PC-9 (cell line): ENCODE measurements around the gene PTP4A1. TPM values are rescaled to one million over a fixed set of nuclear protein-coding genes. Genes with fewer than 3 reads are reported as not detected.

Experiments used
- BruUV-seq: library from RNA; stranded (reverse); fragments of 400-500 nt; replicated peaks from 2 replicates; lab custom pipeline; 2021; lab: Mats Ljungman, UMichigan
- CTCF ChIA-PET: fragments of 300-600 bp; sonication (Branson Sonifier 250); formaldehyde crosslinking; loops from one replicate; lab custom pipeline; 2022; ENCODE audit warnings: antibody characterized with exemption; lab: Charles Lee
- POLR2A ChIA-PET: fragments of 300-600 bp; sonication (Branson Sonifier 250); formaldehyde crosslinking; loops from one replicate; lab custom pipeline; 2022; ENCODE audit warnings: antibody characterized with exemption; ENCODE audit not compliant: unreplicated experiment; lab: Charles Lee
- DNase-seq, 2 experiments: peaks; one replicate each; pipeline versions ENCODE4 v3.0.0 to v3.0.0-alpha.2; 2015 to 2022; ENCODE audit warnings: mixed read lengths in 1 of 2
- H2AFZ ChIP-seq: fragments of 200-600 bp; sonication (generic); 2 replicates; pipeline ENCODE4 v1.8.1; 2017; ENCODE audit warnings: antibody characterized with exemption
- H3F3A ChIP-seq: fragments of 200-600 bp; sonication (generic); 2 replicates; pipeline ENCODE4 v1.8.1; 2017; ENCODE audit warnings: antibody characterized with exemption, mild to moderate bottlenecking, low read depth; ENCODE audit not compliant: insufficient read depth
- H3K27ac ChIP-seq: fragments of 200-600 bp; sonication (generic); 2 replicates; pipeline ENCODE4 v1.6.1; 2016; ENCODE audit warnings: mixed run types
- H3K27me3 ChIP-seq: fragments of 200-600 bp; sonication (generic); 2 replicates; pipeline ENCODE4 v1.6.1; 2016; ENCODE audit warnings: low read depth, mixed run types; ENCODE audit not compliant: insufficient read depth
- H3K36me3 ChIP-seq: fragments of 200-600 bp; sonication (generic); 2 replicates; pipeline ENCODE4 v1.6.1; 2016; ENCODE audit warnings: low read depth, mixed run types
- H3K4me1 ChIP-seq: fragments of 200-600 bp; sonication (generic); replicated peaks from 2 replicates; pipeline ENCODE4 v1.6.1; 2016; ENCODE audit warnings: mixed run types; ENCODE audit not compliant: insufficient read depth
- H3K4me2 ChIP-seq: fragments of 200-600 bp; sonication (generic); 2 replicates; pipeline ENCODE4 v1.6.1; 2017; ENCODE audit warnings: mixed run types
- H3K4me3 ChIP-seq: fragments of 200-600 bp; sonication (generic); 2 replicates; pipeline ENCODE4 v1.6.1; 2016; ENCODE audit warnings: mixed run types
- H3K79me2 ChIP-seq: fragments of 200-600 bp; sonication (generic); 2 replicates; pipeline ENCODE4 v1.6.1; 2017; ENCODE audit warnings: low read depth, mixed run types
- H3K9me2 ChIP-seq: fragments of 200-600 bp; sonication (generic); 2 replicates; pipeline ENCODE4 v1.8.1; 2017; ENCODE audit warnings: mild to moderate bottlenecking; ENCODE audit not compliant: insufficient read depth
- H3K9me3 ChIP-seq: fragments of 200-600 bp; sonication (generic); 2 replicates; pipeline ENCODE4 v1.8.1; 2016; ENCODE audit warnings: low read depth; ENCODE audit not compliant: insufficient read depth
- H4K20me1 ChIP-seq: fragments of 200-600 bp; sonication (generic); 2 replicates; pipeline ENCODE4 v1.8.1; 2017; ENCODE audit not compliant: insufficient read depth
- EZH2 ChIP-seq: fragments of 200-600 bp; sonication (generic); IDR thresholded peaks from 2 replicates; pipeline ENCODE4 v1.8.0; 2017; ENCODE audit warnings: antibody characterized with exemption, low read depth
- intact Hi-C: fragments of 100-400 bp; cut with micrococcal nuclease; formaldehyde crosslinking; loops from one replicate; pipeline ENCODE4 v1.10.0; 2022; ENCODE audit not compliant: unreplicated experiment
- total RNA-seq: library from RNA; stranded (reverse); gene quantifications from 2 replicates; pipeline ENCODE4 v1.2.3, GENCODE V29; 2021
- TF ChIP-seq, protein P1 (sequence below): fragments of 200-600 bp; sonication (generic); conservative IDR thresholded peaks from 2 replicates; pipeline ENCODE4 v1.6.1; 2017; ENCODE audit warnings: mixed run types, antibody characterized with exemption, mild to moderate bottlenecking, moderate library complexity

Gene PTP4A1
- total RNA-seq, 1 experiment from 2014 or later, result 63.8 TPM

DNA sequence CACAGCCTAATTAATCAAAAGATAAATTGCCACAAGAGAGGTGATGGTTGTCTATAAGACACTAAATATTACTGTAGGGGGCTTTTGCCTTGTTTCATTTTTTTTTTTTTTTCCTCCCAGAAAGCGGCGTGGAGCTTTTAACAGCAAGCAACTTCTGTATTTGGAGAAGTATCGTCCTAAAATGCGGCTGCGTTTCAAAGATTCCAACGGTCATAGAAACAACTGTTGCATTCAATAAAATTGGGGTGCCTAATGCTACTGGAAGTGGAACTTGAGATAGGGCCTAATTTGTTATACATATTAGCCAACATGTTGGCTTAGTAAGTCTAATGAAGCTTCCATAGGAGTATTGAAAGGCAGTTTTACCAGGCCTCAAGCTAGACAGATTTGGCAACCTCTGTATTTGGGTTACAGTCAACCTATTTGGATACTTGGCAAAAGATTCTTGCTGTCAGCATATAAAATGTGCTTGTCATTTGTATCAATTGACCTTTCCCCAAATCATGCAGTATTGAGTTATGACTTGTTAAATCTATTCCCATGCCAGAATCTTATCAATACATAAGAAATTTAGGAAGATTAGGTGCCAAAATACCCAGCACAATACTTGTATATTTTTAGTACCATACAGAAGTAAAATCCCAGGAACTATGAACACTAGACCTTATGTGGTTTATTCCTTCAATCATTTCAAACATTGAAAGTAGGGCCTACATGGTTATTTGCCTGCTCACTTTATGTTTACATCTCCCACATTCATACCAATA lies 7.8 kb downstream of the PTP4A1 start:
- Histone ChIP-seq H3K9me3 (no peaks in the 10 kb centered on the region), H3K27ac (no peak overlapping the region), H3F3A (peaks cover 22% of the 10 kb centered on the region), H3K4me2 (no peak overlapping the region), H4K20me1 (peaks cover 13% of the 10 kb centered on the region), H3K4me3 (no peak overlapping the region), H3K4me1 (peaks cover 2% of the 10 kb centered on the region), H3K9me2 (no peaks in the 10 kb centered on the region), H3K27me3 (no peaks in the 10 kb centered on the region), H2AFZ (no peak overlapping the region), H3K36me3 (peaks cover 45% of the 10 kb centered on the region), H3K79me2 (peaks cover 23% of the 10 kb centered on the region)
- TF ChIP-seq, protein P1, sequence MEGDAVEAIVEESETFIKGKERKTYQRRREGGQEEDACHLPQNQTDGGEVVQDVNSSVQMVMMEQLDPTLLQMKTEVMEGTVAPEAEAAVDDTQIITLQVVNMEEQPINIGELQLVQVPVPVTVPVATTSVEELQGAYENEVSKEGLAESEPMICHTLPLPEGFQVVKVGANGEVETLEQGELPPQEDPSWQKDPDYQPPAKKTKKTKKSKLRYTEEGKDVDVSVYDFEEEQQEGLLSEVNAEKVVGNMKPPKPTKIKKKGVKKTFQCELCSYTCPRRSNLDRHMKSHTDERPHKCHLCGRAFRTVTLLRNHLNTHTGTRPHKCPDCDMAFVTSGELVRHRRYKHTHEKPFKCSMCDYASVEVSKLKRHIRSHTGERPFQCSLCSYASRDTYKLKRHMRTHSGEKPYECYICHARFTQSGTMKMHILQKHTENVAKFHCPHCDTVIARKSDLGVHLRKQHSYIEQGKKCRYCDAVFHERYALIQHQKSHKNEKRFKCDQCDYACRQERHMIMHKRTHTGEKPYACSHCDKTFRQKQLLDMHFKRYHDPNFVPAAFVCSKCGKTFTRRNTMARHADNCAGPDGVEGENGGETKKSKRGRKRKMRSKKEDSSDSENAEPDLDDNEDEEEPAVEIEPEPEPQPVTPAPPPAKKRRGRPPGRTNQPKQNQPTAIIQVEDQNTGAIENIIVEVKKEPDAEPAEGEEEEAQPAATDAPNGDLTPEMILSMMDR, result no peak
- no peak for TF ChIP-seq EZH2
- ChIA-PET CTCF (no interaction called here), POLR2A (no interaction called here)
- no peak for DNase-seq
- no TSS peak for BruUV-seq
- intact Hi-C loops, result loop anchor here (10.0 kb wide), 1 partner anchor 165 kb away; no protein-coding TSS in a partner anchor

DNA sequence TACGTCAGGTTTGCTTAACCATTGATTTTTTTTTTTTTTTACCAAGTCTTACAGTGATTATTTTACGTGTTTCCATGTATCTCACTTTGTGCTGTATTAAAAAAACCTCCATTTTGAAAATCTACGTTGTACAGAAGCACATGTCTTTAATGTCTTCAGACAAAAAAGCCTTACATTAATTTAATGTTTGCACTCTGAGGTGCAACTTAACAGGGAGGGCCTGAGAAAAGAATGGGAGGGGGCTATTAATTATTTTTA lies 8.4 kb downstream of the PTP4A1 start:
- POLR2A ChIA-PET, result interaction anchor here (0.6 kb wide), 1 partner anchor 13 kb away, joined by 3 read pairs; no protein-coding TSS in a partner anchor

DNA sequence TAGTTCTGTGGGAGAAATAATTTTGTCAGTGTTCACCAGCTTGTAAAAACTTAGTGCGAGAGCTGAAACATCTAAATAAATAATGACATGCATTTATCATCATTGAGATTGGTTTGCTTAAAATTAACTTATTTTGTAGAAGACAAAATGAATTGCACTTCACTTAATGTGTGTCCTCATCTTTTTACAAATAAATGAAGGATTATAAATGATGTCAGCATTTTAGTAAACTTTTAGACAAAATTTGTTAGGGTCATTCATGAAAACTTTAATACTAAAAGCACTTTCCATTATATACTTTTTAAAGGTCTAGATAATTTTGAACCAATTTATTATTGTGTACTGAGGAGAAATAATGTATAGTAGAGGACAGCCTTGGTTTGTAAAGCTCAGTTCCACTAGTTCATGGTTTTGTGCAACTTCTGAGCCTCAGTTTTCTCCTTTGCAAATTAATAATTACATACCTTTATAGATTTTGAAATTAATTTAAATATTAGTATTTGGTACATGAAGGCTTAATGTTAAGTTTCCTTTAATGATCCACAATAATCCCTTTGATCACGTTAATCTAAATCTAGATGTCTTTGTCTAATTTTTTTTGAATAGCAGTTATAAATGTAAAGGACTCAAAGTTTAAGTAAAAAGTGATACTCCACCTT lies 9.2 kb downstream of the PTP4A1 start:
- CTCF ChIA-PET, result interaction anchor here (0.6 kb wide), 1 partner anchor 276 kb away, joined by 9 read pairs; no protein-coding TSS in a partner anchor
- Histone ChIP-seq H3F3A (peaks cover 22% of the 10 kb centered on the region), H3K27ac (no peak overlapping the region), H3K36me3 (peaks cover 43% of the 10 kb centered on the region), H3K79me2 (peaks cover 11% of the 10 kb centered on the region), H3K9me3 (no peaks in the 10 kb centered on the region), H3K4me1 (no peaks in the 10 kb centered on the region), H3K4me3 (no peak overlapping the region), H2AFZ (no peak overlapping the region), H4K20me1 (peaks cover 11% of the 10 kb centered on the region), H3K27me3 (no peaks in the 10 kb centered on the region), H3K9me2 (no peaks in the 10 kb centered on the region), H3K4me2 (no peak overlapping the region)
- DNase-seq, result no peak
- no peak for TF ChIP-seq EZH2
- TF ChIP-seq, protein P1, result no peak
- POLR2A ChIA-PET, result no interaction called here
- intact Hi-C loops, result no loop called here
- no TSS peak for BruUV-seq

More for the DNA sequence above, 8.4 kb downstream of the PTP4A1 start:
- no peaks in the 10 kb centered on the region for H3K9me2 ChIP-seq
- H3K4me3 ChIP-seq, result no peak overlapping the region
- H3K4me1 ChIP-seq, result no peaks in the 10 kb centered on the region; the same call in 1 of the 2 replicates
- peaks cover 18% of the 10 kb centered on the region for H3K79me2 ChIP-seq
- peaks cover 22% of the 10 kb centered on the region for H3F3A ChIP-seq
- no peak for TF ChIP-seq EZH2
- TF ChIP-seq, protein P1, result no peak
- intact Hi-C loops, result no loop called here
- BruUV-seq, result no TSS peak
- peaks cover 11% of the 10 kb centered on the region for H4K20me1 ChIP-seq
- DNase-seq, result no peak
- no peaks in the 10 kb centered on the region for H3K9me3 ChIP-seq
- H3K4me2 ChIP-seq, result no peak overlapping the region
- H3K36me3 ChIP-seq, result peaks cover 45% of the 10 kb centered on the region
- no peak overlapping the region for H2AFZ ChIP-seq
- H3K27me3 ChIP-seq, result no peaks in the 10 kb centered on the region
- CTCF ChIA-PET, result no interaction called here
- H3K27ac ChIP-seq, result no peak overlapping the region
